HCT116 (cell line): Measurements from ENCODE around the gene CDH4. TPM values are rescaled to one million over a fixed set of nuclear protein-coding genes. Genes with fewer than 3 reads are reported as not detected.

ENCODE experiments used
- ATAC-seq: fragments of 200-7000 bp; cut with Tn5 transposase; 2 replicates; pipeline ENCODE4 v1.9.1; 2020; ENCODE audit warnings: mild to moderate bottlenecking, moderate library complexity
- BruUV-seq: library from RNA; stranded (reverse); fragments of 400-500 nt; replicated peaks from 2 replicates; lab custom pipeline; 2021; lab: Mats Ljungman, UMichigan
- CTCF ChIA-PET: fragments of 300-600 bp; sonication (Branson Sonifier 250); formaldehyde crosslinking; loops from one replicate; lab custom pipeline; 2021; ENCODE audit warnings: antibody characterized with exemption; lab: Charles Lee
- POLR2A ChIA-PET: fragments of 300-600, 350-600 bp; sonication (Branson Sonifier 250); formaldehyde crosslinking; loops from one replicate; lab custom pipeline; 2021; ENCODE audit warnings: antibody characterized with exemption; lab: Charles Lee
- RAD21 ChIA-PET, 2 experiments: fragments of 300-600 bp; sonication (Branson Sonifier 250); formaldehyde crosslinking; loops; one replicate each; lab custom pipeline; 2023; ENCODE audit warnings: low total read pairs in 2 of 2; ENCODE audit not compliant: uncharacterized antibody in 2 of 2, unreplicated experiment in 2 of 2, low non-redundant PET in 1 of 2; lab: Charles Lee
- DNase-seq: peaks from one replicate; pipeline ENCODE4 v3.0.0-alpha.2; 2010; ENCODE audit warnings: low read depth, low spot score
- H2AFZ ChIP-seq: fragments of 200-600 bp; shearing (Covaris generic), sonication (generic); 2 replicates; pipeline ENCODE4 v1.6.1; 2017; ENCODE audit warnings: low read depth, mixed run types, mixed read lengths, antibody characterized with exemption, low read length; ENCODE audit not compliant: poor library complexity, severe bottlenecking
- H3K27ac ChIP-seq: 2 replicates; pipeline ENCODE4 v1.5.1; 2012; ENCODE audit warnings: low read depth, low read length
- H3K27me3 ChIP-seq: fragments of 200-600 bp; sonication (generic); 2 replicates; pipeline ENCODE4 v1.6.1; 2016; ENCODE audit warnings: mixed run types, low read length, mixed read lengths; ENCODE audit not compliant: insufficient read depth
- H3K36me3 ChIP-seq, 2 experiments: fragments of 200-500 bp in 1 of 2; fragments of 200-600 bp in 1 of 2; sonication (Bioruptor generic) in 1 of 2; sonication (generic) in 1 of 2; 2 replicates each; pipeline versions ENCODE4 v1.5.1 to v1.6.1; 2014 to 2016; ENCODE audit warnings: low read length in 2 of 2, inconsistent platforms in 1 of 2, mixed read lengths in 1 of 2, mixed run types in 1 of 2; ENCODE audit not compliant: insufficient read depth in 2 of 2, control insufficient read depth in 1 of 2
- H3K4me1 ChIP-seq, 2 experiments: fragments of 200-600 bp in 1 of 2; sonication (generic) in 1 of 2; 2 replicates each; pipeline versions ENCODE4 v1.5.1 to v1.6.1; 2012 to 2017; ENCODE audit warnings: low read length in 2 of 2, inconsistent platforms in 1 of 2, mild to moderate bottlenecking in 1 of 2, mixed read lengths in 1 of 2, mixed run types in 1 of 2, moderate library complexity in 1 of 2; ENCODE audit not compliant: insufficient read depth in 2 of 2, control insufficient read depth in 1 of 2
- H3K4me2 ChIP-seq: fragments of 200-600 bp; sonication (generic); 2 replicates; pipeline ENCODE4 v1.6.1; 2017; ENCODE audit warnings: mixed run types, low read length, mixed read lengths
- H3K4me3 ChIP-seq, 2 experiments: fragments of 200-600 bp in 1 of 2; sonication (generic) in 1 of 2; replicated peaks in 1 of 2; 2 replicates each; pipeline ENCODE4 v1.5.1; 2011 to 2016; ENCODE audit warnings: low read length in 2 of 2, control low read depth in 1 of 2, low read depth in 1 of 2, mild to moderate bottlenecking in 1 of 2, mixed read lengths in 1 of 2, mixed run types in 1 of 2
- H3K79me2 ChIP-seq: fragments of 200-600 bp; sonication (generic); 2 replicates; pipeline ENCODE4 v1.6.1; 2017; ENCODE audit warnings: mild to moderate bottlenecking, mixed run types, low read length, moderate library complexity, mixed read lengths; ENCODE audit not compliant: insufficient read depth
- H3K9ac ChIP-seq: fragments of 200-600 bp; sonication (generic); 2 replicates; pipeline ENCODE4 v1.6.1; 2016; ENCODE audit warnings: low read length, mixed read lengths
- H3K9me2 ChIP-seq: fragments of 200-600 bp; sonication (generic), shearing (Covaris generic); 2 replicates; pipeline ENCODE4 v1.6.1; 2017; ENCODE audit warnings: mixed run types, mild to moderate bottlenecking, moderate library complexity; ENCODE audit not compliant: insufficient read depth
- H3K9me3 ChIP-seq, 2 experiments: fragments of 200-500 bp in 1 of 2; fragments of 200-600 bp in 1 of 2; sonication (Bioruptor generic) in 1 of 2; sonication (generic) in 1 of 2; 2 replicates each; pipeline ENCODE4 v1.6.1; 2014 to 2017; ENCODE audit warnings: low read length in 2 of 2, mixed read lengths in 2 of 2, inconsistent platforms in 1 of 2, low read depth in 1 of 2, mild to moderate bottlenecking in 1 of 2, mixed run types in 1 of 2, moderate library complexity in 1 of 2; ENCODE audit not compliant: control insufficient read depth in 1 of 2, insufficient read depth in 1 of 2
- H4K20me1 ChIP-seq: fragments of 200-600 bp; sonication (generic), shearing (Covaris generic); 2 replicates; pipeline ENCODE4 v1.6.1; 2017; ENCODE audit warnings: mixed run types, mild to moderate bottlenecking, moderate library complexity; ENCODE audit not compliant: insufficient read depth
- POLR2A ChIP-seq: IDR thresholded peaks from 2 replicates; pipeline ENCODE4 v1.7.0; 2011; ENCODE audit warnings: borderline replicate concordance; ENCODE audit not compliant: insufficient read depth, insufficient read length; ENCODE audit errors: extremely low read depth
- POLR2AphosphoS5 ChIP-seq: IDR thresholded peaks from 2 replicates; pipeline ENCODE4 v1.6.1; 2011; ENCODE audit warnings: mild to moderate bottlenecking, low read depth, low read length, moderate library complexity
- SP1 ChIP-seq: IDR thresholded peaks from 2 replicates; pipeline ENCODE4 v1.6.1; 2012; ENCODE audit warnings: low read depth
- ZFX ChIP-seq: fragments of 450-650 bp; IDR thresholded peaks from 2 replicates; pipeline ENCODE4 v1.6.1; 2017
- intact Hi-C: fragments of 100-400 bp; cut with micrococcal nuclease; formaldehyde crosslinking; loops from 2 replicates; pipeline ENCODE4 v1.10.0; 2022
- total RNA-seq: library from RNA; stranded (reverse); gene quantifications from one replicate; pipeline ENCODE4 v1.2.1, GENCODE V29; 2021; ENCODE audit not compliant: unreplicated experiment
- TF ChIP-seq, protein P1 (sequence below): IDR thresholded peaks from 2 replicates; pipeline ENCODE4 v1.6.1; 2011; ENCODE audit warnings: mild to moderate bottlenecking, low read length, moderate library complexity; ENCODE audit not compliant: insufficient replicate concordance; ENCODE audit errors: extremely low read depth
- TF ChIP-seq, protein P2 (sequence below): IDR thresholded peaks from 2 replicates; pipeline ENCODE4 v1.6.1; 2012
- TF ChIP-seq, protein P3 (sequence below): IDR thresholded peaks from 2 replicates; pipeline ENCODE4 v1.6.1; 2012; ENCODE audit warnings: low read depth

Gene CDH4
- total RNA-seq, 1 experiment from 2014 or later: not detected

DNA sequence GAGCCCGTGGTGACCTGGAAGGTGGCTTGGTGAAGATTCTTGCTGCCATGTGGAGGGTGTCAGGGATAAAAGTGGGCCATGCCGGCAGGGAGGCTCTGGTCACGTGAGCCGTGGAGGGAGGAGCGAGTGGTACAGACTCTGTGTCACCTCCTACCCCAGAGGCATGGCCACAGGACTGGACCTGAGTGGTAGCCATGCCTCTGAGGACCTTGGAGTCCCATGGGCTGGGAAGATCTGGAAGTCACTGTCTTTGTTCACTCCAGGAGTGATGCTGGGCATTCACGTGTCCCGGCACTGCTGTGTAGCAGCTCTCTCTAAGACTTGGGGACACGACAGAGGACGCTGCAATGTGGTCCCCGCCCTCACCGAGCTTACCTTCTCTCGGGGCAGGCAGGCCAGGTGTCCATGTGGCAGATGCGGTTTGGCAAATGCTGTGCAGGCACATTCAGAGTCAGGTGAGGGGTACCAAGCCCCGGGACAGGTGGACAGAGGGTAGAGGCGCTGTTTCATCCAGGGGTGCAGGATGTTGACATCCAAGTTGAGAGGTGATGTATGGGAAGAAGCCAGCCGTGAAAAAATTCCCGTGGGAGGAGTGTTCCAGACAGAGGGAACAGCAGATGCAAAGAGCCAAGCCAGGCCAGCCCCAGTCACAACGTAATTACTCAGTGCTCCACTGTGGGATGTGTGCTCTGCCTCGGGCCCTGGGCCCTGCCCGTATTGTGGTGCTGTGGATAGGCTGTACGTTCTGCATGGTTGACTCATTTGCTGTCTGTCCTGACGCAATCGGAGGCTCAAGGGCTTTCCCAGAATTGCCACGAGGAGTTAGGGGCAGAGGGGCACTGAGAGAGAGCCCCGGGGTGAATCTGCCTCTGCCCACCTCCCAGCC lies 505.9 kb downstream of the CDH4 start (continued):
- TF ChIP-seq, protein P1, sequence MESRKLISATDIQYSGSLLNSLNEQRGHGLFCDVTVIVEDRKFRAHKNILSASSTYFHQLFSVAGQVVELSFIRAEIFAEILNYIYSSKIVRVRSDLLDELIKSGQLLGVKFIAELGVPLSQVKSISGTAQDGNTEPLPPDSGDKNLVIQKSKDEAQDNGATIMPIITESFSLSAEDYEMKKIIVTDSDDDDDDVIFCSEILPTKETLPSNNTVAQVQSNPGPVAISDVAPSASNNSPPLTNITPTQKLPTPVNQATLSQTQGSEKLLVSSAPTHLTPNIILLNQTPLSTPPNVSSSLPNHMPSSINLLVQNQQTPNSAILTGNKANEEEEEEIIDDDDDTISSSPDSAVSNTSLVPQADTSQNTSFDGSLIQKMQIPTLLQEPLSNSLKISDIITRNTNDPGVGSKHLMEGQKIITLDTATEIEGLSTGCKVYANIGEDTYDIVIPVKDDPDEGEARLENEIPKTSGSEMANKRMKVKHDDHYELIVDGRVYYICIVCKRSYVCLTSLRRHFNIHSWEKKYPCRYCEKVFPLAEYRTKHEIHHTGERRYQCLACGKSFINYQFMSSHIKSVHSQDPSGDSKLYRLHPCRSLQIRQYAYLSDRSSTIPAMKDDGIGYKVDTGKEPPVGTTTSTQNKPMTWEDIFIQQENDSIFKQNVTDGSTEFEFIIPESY: no peak
- no peak for TF ChIP-seq ZFX
- TF ChIP-seq POLR2A: no peak
- TF ChIP-seq, protein P2, sequence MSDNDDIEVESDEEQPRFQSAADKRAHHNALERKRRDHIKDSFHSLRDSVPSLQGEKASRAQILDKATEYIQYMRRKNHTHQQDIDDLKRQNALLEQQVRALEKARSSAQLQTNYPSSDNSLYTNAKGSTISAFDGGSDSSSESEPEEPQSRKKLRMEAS: no peak
- TF ChIP-seq SP1: no peak
- no peak for TF ChIP-seq POLR2AphosphoS5

DNA sequence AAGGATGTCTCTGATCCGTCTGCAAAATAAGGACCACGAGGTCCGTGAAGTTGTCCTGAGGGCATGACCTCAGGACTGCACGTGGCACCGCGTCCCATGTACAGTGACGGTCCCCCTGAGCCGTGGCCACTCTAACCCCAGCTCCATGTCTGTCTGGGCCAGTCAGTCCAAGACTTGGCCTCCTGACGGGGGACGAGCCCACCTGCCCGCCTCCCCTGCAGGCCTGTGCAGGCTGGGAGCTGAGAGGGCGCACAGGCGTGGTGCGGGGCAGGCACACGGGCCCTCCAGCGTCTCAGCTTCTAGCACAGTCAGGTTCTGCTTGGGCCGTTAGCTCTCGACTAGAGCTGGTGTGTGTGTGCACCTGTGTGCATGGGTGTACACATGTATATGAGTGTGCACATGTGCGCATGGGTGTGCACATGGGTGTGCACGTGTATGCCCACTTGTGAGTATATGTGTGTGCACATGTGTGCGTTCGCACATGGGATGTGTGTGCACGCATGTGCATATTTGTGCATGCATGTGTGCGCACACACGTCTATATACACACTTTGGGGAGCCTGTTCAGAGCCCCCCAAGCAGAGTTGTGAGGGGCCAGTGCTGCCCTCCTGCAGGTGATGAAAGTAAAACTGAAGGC lies 506.6 kb downstream of the CDH4 start:
- BruUV-seq: no TSS peak
- H3K4me1 ChIP-seq: no peaks in the 10 kb centered on the region
- CTCF ChIA-PET: no interaction called here
- H3K4me3 ChIP-seq: no peak overlapping the region
- RAD21 ChIA-PET: no interaction called here
- H3K4me2 ChIP-seq: no peak overlapping the region
- POLR2A ChIA-PET: no interaction called here
- TF ChIP-seq, protein P3, sequence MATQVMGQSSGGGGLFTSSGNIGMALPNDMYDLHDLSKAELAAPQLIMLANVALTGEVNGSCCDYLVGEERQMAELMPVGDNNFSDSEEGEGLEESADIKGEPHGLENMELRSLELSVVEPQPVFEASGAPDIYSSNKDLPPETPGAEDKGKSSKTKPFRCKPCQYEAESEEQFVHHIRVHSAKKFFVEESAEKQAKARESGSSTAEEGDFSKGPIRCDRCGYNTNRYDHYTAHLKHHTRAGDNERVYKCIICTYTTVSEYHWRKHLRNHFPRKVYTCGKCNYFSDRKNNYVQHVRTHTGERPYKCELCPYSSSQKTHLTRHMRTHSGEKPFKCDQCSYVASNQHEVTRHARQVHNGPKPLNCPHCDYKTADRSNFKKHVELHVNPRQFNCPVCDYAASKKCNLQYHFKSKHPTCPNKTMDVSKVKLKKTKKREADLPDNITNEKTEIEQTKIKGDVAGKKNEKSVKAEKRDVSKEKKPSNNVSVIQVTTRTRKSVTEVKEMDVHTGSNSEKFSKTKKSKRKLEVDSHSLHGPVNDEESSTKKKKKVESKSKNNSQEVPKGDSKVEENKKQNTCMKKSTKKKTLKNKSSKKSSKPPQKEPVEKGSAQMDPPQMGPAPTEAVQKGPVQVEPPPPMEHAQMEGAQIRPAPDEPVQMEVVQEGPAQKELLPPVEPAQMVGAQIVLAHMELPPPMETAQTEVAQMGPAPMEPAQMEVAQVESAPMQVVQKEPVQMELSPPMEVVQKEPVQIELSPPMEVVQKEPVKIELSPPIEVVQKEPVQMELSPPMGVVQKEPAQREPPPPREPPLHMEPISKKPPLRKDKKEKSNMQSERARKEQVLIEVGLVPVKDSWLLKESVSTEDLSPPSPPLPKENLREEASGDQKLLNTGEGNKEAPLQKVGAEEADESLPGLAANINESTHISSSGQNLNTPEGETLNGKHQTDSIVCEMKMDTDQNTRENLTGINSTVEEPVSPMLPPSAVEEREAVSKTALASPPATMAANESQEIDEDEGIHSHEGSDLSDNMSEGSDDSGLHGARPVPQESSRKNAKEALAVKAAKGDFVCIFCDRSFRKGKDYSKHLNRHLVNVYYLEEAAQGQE: no peak
- 0 out of 2 replicates have a peak, but pooled peaks have one; percentile 13 for TF ChIP-seq ZFX
- no peaks in the 10 kb centered on the region for H3K9me2 ChIP-seq
- H3K9me3 ChIP-seq: no peaks in the 10 kb centered on the region
- no peak overlapping the region for H2AFZ ChIP-seq
- no peaks in the 10 kb centered on the region for H3K36me3 ChIP-seq
- peaks cover 38% of the 10 kb centered on the region for H3K27me3 ChIP-seq
- no peak for DNase-seq
- no peak overlapping the region for H3K27ac ChIP-seq
- H3K9ac ChIP-seq: no peak overlapping the region
- no peaks in the 10 kb centered on the region for H3K79me2 ChIP-seq
- intact Hi-C loops: no loop called here
- no peak for ATAC-seq
- H4K20me1 ChIP-seq: no peaks in the 10 kb centered on the region
